ENCODE measurements around the gene EP300. TPM values are rescaled to one million over a fixed set of nuclear protein-coding genes. Genes with fewer than 3 reads are reported as not detected.
A peak's percentile ranks its signal among the peaks of the same experiment; 100 is the strongest.

EP300 gene
- total RNA-seq, 1 donor from 2014 or later = 115 TPM

- peak within 1 kb of the TSS; percentile 99 for H3K4me3 Mint-ChIP-seq (ENCODE audit: unreplicated experiment)
- peak; percentile 99 for DNase-seq (ENCODE audit: low spot score)
- peaks cover 8% of the 10 kb centered on the region for H3K36me3 Mint-ChIP-seq (ENCODE audit: low read depth, unreplicated experiment)
- H3K4me1 Mint-ChIP-seq (ENCODE audit: unreplicated experiment) = peaks cover 11% of the 10 kb centered on the region
- H3K27me3 Mint-ChIP-seq (ENCODE audit: unreplicated experiment) = peaks cover 12% of the 10 kb centered on the region
- no peaks in the 10 kb centered on the region for H3K9me3 Mint-ChIP-seq (ENCODE audit: unreplicated experiment)
- TF ChIP-seq CTCF (IDR thresholded peaks at IDR 0.05; ENCODE audit: unreplicated experiment) = no peak
- peak within 1 kb of the TSS; percentile 97 for H3K27ac Mint-ChIP-seq (ENCODE audit: unreplicated experiment)
These were observed 112.9 kb downstream of the EP300 start, which contains the start of gene L3MBTL2 for GRCh38 chr22:41204992-41205900. Gene L3MBTL2 (plus strand): TSS chr22:41205312. CDS start chr22:41205363, 51 bp downstream.

GRCh38 chr22:41206719-41207118 lies 114.3 kb downstream of the EP300 start:
- Mint-ChIP-seq H3K36me3 (ENCODE audit: low read depth, unreplicated experiment) (peaks cover 12% of the 10 kb centered on the region), H3K4me1 (ENCODE audit: unreplicated experiment) (peaks cover 11% of the 10 kb centered on the region), H3K9me3 (ENCODE audit: unreplicated experiment) (no peaks in the 10 kb centered on the region), H3K4me3 (ENCODE audit: unreplicated experiment) (no peak overlapping the region), H3K27ac (ENCODE audit: unreplicated experiment) (no peak overlapping the region), H3K27me3 (ENCODE audit: unreplicated experiment) (peaks cover 11% of the 10 kb centered on the region)
- TF ChIP-seq CTCF (IDR thresholded peaks at IDR 0.05; ENCODE audit: unreplicated experiment) = no peak
- no peak for DNase-seq (ENCODE audit: low spot score)

- no peak for TF ChIP-seq CTCF (IDR thresholded peaks at IDR 0.05; ENCODE audit: unreplicated experiment)
- H3K27ac Mint-ChIP-seq (ENCODE audit: unreplicated experiment) = no peak overlapping the region
- H3K9me3 Mint-ChIP-seq (ENCODE audit: unreplicated experiment) = no peaks in the 10 kb centered on the region
- H3K4me1 Mint-ChIP-seq (ENCODE audit: unreplicated experiment) = peaks cover 28% of the 10 kb centered on the region
- peaks cover 4% of the 10 kb centered on the region for H3K27me3 Mint-ChIP-seq (ENCODE audit: unreplicated experiment)
- no peak for DNase-seq (ENCODE audit: low spot score)
- H3K4me3 Mint-ChIP-seq (ENCODE audit: unreplicated experiment) = peak overlapping the region; percentile 42
- peaks cover 37% of the 10 kb centered on the region for H3K36me3 Mint-ChIP-seq (ENCODE audit: low read depth, unreplicated experiment)
These were observed 123.0 kb downstream of the EP300 start for GRCh38 chr22:41215409-41215808.

- Mint-ChIP-seq H3K4me1 (ENCODE audit: unreplicated experiment) (peaks cover 28% of the 10 kb centered on the region), H3K9me3 (ENCODE audit: unreplicated experiment) (no peaks in the 10 kb centered on the region), H3K27me3 (ENCODE audit: unreplicated experiment) (peaks cover 4% of the 10 kb centered on the region), H3K4me3 (ENCODE audit: unreplicated experiment) (peak overlapping the region; percentile 42), H3K36me3 (ENCODE audit: low read depth, unreplicated experiment) (peaks cover 33% of the 10 kb centered on the region), H3K27ac (ENCODE audit: unreplicated experiment) (no peak overlapping the region)
- TF ChIP-seq CTCF (IDR thresholded peaks at IDR 0.05; ENCODE audit: unreplicated experiment) = no peak
- DNase-seq (ENCODE audit: low spot score) = no peak
These were observed 123.5 kb downstream of the EP300 start for GRCh38 chr22:41215926-41216325.

- Mint-ChIP-seq H3K4me3 (ENCODE audit: unreplicated experiment) (peak overlapping the region; percentile 42), H3K27ac (ENCODE audit: unreplicated experiment) (peak overlapping the region; percentile 97), H3K9me3 (ENCODE audit: unreplicated experiment) (no peaks in the 10 kb centered on the region), H3K27me3 (ENCODE audit: unreplicated experiment) (peaks cover 6% of the 10 kb centered on the region), H3K36me3 (ENCODE audit: low read depth, unreplicated experiment) (peaks cover 38% of the 10 kb centered on the region), H3K4me1 (ENCODE audit: unreplicated experiment) (peaks cover 30% of the 10 kb centered on the region)
- no peak for DNase-seq (ENCODE audit: low spot score)
- TF ChIP-seq CTCF (IDR thresholded peaks at IDR 0.05; ENCODE audit: unreplicated experiment) = no peak
These were observed 124.6 kb downstream of the EP300 start for GRCh38 chr22:41216984-41217383.
